CD1c-positive myeloid dendritic cell (primary cell): Measurements from ENCODE around the gene SHB.

Source experiments
- DNase-seq: peaks from one replicate; pipeline ENCODE4 v3.0.0-alpha.2; 2016; ENCODE audit errors: extremely low spot score

SHB gene

DNA sequence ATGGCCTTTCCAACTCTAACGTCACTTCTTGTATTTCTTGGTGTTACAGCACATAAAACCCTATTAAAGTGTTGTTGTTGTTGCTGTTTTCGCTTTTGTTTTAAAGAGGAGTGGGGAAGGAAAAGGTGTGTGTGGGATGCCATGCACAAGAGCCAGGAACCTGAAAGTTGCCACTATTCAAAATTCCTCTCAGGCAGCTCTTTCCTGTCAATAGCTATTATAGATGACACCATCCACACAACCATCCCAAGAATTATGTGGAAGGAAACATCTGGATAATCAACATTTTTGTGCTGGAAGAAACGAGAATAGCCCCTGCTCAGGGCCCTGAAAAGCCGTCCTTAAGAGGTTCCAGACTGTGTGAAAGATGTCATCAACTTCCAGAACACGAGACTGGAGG is 79.3 kb downstream of the SHB start:
- no peak for DNase-seq

DNA sequence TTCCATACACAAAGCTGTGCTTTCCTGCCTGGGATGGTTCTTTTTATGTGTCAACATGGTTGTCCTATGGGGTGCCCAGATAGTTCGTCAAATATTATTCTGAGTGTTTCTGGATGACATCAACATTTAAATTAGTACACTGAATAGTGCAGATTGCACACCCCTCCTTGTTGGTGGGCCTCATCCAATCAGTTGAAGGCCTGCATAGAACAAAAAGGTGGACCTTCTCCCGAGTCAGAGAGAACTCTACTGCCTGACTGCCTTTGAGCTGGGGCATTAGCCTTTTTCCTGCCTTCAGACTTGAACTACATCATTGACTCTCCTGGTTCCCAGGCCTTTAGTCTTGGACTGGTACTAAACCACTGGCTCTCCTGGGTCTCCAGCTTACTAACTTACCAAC is 80.4 kb downstream of the SHB start:
- DNase-seq = no peak

DNA sequence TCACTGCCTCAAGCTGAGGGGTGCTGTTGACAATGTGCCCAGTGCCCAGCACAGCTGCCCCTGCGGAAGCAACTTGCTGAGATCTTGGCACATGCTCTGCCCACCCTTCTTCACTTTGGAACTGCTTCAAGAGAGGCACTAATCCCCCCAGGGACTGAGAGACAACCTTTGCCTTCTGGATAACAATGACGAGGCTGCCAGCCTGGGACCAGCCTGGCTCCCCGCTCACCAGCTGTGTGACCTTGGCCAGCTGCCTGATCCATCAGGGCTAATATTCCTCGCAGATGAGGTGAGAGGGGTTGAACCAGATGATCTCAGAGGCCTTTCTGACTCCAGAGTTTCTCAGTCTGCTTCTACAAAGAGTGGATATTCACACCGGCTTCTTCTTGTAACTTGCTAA is 81.0 kb downstream of the SHB start:
- no peak for DNase-seq

DNA sequence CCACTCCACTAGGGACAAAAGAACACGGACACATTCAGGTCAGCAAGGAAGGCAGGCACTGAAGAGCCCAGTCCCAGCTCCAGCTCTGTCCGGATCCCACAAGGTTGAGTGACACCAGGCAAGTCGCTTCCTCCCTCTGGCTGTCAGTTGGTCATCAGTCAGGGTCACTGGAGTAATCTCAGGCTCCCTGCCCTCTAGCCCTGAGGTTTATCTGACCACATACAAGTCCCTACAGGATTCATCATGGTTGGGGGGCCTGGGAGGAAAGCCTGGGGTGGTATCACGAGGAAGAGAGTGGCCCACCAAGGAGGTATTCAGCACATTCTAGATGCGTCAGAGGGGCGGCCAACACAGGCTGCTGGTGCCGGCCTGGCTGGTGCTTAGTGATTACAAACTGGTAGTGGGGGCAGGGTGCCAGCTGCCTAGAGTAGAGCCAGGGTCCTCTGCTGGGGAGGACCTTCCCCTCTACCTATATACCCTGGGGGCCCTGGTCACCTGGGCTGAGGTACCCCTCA is 81.5 kb downstream of the SHB start:
- no peak for DNase-seq

DNA sequence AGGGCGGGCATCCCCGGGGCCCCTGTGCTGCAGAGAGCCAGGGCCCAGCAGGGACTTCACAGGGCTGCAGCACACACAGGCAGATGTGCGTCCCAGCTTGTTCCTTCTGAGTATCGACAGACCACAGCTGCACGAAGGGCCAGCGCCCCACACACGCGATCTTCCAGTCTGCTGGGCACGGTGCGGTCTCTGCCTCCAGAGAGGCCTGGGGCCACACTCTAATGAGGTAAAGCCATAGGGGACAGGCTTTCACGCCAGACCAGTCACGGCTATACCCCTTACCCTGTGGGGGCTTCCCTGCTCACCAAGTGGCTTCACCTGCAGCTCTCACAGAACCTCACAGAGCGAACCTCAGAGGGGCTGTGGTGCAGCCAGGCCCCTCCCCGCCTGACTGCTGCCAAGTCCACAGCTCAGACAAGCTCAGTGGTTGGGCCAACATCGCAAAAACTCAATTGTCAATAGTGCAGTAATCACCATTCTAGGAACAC is 82.2 kb downstream of the SHB start:
- no peak for DNase-seq

DNA sequence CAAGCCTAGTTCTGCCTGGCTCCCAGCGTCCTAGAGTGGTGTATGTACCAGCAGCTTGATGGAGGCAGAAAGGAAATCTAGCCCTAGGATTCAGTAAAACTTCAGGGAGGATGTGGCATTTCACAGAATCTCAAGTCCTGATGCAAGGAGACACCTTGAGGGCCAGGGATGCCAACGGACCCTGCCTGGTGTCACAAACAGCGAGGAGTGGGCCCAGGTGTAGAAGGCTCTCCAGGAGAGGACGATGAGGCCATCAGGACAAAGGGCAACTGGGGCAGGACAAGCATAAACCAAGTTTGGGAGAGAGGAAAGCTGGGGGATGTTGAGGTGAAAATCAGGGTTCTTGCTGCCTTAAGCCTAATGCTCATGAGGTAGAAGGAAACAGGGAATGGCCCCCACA is 83.0 kb downstream of the SHB start:
- no peak for DNase-seq

DNA sequence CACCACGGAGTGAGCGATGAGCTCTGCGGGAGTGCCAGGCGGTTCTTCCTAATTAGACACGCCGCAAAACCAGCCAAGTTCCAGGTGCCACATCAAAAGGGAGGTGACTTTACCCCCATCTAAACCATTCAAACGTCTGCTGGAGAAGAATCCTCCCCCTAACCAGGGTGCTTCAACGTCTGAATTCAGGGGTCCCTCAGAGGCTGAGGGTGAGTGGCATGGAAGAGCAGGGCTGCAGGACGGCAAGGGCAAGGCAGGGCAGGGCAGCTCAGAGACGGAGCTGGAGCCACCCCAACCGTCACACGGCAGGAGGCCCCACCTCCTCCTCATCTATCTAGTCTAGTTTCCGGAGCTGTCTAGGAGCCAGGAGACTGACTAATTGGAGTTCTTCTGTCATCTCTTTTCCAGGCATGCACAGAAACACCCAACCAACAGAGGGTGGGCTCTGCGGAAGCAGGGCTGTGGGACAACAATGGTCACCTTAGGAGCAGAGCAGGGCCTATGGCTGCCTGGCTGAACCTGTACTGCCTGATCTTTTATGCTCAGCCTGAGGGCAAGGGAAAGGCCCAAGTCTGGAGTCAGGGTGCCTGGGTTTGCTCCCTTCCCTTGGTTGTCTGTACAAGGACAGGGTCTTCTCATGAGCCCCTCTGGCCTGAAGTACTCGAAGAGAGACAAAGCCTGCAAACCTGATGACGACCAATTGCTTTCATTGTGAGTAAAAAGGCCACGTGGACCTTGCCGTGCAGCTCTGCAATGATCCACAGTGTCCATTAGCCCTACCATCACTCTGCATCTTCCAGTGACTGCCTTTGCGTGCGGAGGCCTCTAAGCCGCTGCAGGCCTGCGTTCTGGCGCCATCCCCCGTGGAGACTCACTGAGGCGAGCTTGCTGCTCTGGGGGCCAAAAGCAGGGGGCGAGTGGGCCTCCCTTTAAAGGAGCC is 84.1 kb downstream of the SHB start:
- no peak for DNase-seq

DNA sequence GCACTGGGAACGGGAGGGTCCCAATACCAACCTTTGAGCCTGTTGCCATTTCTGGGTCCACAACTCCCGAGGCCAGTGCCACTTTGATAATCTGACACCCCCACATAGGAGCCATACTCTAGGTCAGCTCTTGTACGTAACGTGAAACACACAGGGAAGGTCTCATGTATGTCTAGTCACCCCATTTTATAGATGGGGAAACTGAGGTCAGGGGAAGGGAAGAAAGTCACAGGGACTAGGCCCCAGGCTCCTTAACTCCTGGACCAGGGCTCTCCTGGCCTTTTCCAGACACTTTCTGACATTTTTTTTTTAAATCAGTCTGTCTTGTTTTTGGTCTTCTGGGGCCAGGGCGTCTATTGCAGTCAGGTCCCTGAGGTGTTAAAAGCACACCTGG is 84.8 kb downstream of the SHB start:
- no peak for DNase-seq

DNA sequence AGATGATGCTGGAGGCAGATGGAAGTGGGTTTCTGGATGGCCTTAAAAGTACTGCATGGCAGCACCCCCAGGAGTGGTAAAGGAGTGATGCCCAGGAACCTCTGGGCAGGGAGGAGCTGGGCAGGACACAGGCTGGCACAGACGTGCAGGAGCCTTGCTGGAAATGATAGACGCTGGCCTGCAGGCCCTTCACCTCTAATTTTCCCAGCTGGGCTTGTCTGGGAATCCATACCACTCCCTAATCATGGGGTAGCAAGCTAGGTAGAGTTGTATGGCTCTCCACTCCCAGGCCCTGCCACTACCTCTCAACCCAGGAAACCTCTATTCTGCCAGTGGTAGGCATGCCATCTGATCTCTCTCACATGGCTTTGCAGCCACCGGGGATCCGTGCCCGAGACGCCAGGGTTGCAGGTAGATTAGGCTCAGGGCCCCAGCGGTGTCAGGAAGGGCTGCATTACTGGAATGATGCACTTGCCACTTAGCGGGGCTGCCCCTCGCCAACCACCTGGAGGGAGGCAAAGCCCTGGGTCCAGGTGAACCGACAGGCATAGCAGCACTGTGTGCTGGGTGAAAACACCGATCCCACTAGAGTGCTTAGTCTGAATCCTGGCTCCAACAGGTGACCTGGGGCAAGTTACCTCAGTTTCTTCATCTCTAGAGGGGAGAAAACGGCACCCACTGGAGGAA is 85.5 kb downstream of the SHB start:
- no peak for DNase-seq

DNA sequence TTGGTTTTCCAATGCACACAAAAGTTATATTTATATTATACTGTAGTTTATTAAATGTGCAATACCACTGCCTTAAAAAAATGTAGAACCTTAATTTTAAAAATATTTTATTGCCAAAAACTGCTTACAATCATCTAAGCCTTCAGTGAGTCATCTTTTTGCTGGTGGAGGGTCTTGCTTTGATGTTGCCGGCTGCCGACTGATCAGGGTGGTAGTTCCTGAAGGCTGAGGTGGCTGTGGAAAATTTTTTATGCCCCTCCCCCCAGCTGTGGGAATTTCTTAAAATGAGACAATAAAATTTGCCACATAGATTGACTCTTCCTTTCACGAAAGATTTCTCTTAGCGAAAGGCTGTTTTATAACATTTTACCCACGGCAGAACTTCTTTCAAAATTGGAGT is 89.2 kb downstream of the SHB start:
- no peak for DNase-seq

DNA sequence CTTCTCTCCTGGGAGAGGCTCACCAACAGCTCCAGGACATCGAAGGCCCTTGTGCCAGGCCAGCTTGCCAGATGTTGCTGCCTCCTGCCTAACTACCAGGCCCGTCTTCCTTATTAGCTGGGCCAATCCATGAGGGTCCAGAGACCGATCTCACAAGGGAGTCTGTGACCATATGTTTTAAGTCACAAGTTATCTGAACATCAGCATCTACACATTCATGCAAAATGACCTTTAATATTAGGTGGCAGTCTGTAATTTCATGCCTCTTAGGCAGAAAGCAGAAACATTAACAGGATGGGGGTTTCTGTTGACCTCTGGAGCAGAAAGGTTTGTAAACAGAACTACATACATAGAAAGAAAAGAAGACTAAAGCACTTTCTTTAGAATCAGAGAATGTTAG is 90.0 kb downstream of the SHB start:
- no peak for DNase-seq

DNA sequence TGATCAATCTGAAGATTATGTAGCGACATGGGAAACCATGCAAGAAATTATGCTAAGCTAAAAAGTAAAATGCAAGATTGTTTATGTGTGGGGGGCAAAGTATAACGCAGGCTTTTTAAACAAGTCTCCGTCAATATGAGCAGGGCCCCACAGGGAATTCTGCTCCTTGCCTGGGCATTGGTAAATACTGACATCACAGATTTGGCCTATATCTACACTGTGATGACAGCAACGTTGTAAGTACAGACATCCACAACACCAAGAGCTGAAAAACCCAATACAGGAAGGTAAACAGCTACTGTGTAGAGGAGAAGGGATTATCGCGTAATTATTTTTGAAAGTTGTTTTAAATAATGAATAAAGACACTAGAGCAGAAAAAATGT is 90.6 kb downstream of the SHB start:
- no peak for DNase-seq

DNA sequence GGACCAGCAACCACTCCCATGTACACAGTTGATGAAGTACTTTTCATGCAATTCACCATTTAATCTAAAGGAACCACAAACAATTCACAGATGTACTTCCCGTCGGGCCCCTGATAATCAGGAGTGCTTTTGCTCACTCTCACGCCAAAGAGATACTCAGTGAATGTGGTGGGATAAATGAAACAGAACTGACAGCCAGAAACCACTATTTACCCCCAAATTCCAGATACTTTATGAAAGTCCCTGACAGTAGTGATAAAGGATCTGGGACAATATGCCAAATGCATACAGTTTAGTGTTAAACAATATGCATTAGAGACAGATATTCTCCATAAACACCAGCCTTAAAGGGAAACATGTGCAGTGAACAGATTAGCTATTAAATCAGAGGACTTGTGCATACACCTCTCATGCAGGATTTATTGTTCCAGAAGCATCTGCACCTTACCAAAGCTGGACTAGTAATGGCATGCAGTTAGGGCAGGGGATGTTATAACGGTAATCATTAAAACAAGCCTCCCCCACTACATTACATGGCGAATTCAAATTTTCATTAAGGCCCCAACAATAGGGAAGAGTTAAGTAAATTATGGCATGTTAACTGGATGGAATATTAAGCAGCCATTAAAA is 91.1 kb downstream of the SHB start:
- no peak for DNase-seq

DNA sequence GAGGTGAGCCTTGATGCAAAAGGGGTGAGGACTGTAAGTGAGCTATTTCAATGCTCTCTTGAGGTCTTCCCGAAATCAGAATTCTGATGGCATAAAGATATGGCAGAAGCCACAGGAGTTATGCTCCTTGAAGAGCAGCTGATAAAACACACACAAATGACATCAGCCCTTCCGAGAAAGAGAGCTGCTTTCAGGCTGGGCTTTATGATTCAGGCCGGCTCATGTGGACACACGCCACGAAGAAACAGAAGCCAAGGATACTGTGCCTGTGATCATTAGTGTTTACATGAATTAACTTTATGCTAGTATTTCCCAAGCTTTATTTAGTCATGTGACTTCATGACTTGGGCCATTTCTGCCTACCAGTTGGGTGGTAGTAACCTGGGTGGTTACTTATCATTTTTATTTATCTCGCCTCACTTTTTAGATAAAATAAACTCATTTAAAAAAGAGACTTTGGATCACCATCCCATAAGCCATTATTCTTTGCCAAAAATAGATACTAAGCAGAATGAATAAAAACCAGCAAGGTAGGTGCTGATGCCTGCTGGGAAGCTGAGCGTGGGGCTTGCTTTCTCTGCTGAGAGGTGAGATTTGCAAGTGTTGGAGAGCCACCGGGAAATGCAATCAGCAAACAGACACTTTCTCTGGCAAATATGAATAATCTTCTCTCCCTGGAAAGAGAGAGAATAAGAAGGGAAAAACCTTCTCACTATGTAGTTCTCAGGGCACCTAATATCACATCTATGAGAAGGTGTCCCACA is 92.1 kb downstream of the SHB start:
- no peak for DNase-seq

DNA sequence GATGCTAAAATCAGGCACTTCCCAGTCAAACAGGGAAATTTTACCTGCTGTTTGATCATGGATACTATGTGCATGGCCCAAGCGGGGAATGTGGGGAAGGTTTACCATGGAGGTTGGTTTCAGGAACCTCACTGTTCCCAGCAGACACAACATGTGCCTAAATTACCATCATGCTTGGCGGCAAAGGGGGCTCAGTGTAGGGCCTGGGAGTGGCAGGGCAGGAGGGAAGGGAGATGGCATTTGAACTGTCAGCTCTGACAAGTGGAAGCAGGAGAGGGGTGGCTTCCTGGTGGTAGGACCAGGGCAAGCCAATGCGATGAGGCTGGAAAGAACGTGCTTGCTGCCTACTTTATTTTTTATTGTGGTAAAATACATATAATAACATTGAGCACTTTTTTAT is 93.4 kb downstream of the SHB start:
- no peak for DNase-seq

DNA sequence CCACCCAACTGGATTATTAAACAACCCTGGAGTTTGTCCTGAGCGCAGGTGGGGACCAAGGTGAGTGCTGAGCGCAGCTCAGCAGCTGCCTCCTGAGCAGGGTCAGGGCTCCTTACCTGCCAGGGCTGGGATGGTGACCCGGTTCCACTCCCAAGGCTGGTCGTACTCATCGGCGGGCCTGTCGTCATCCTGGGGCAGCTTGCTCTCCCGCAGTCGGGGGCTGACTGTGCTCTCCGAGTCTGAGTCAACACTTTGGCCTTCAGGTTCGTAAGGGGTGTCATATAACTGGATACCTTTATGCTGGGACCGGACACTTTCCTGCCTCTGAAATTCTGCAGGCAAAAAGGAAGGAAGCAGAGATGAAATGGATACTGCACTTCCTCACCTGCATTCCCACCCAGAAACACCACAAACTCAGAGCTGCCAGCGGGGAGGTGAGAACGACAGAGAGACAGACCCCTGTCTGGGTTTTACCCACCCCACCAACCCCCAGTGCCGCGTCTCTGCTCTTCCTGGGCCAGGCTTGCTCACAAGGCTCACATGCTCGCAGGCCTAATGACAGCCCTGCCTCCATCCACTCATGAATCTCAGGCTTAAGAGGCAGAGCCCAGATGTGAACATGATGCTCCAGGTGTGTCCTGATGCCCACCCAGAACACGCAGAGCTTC is 94.4 kb downstream of the SHB start:
- no peak for DNase-seq

DNA sequence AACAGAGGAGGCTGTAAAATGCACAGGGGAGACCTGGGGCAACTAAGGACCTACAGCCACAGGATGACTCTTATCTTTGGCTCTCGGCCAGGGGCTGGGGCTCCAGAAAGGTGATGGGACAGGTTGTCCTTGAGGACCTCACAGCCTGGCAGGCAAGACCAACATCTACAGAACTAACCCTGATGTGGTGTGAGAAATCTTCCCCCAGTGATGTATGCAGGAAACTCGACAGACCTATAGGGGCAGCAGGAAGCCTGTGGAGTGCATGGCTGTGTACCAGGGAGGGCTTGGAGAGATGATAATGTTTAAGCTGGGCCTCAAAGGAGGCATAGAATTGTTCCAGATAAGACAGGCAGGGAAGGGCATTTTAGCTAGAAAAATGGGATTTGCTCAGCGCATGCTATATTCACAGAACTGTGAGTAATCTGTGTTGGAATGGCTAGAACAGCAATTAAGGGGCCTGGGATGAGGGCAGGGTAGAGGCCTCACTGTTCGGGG is 96.6 kb downstream of the SHB start:
- no peak for DNase-seq

DNA sequence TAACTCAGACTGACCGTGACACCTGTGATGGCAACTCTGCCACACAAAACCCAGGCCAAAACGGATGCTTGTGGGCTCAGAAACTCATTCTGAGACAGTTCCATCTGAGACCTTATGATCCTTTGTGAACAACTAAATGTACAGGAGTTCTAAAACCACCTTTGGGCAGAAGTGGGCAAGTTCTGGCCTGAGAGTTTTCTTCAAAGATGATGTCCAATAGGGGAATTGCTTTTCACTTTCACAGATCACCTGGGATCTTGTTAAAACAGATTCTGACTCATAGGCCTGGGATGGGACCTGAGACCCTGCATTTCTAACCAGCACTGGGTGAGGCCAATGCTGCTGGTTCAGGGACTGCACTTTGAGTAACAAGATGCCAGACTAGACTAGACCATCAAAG is 97.3 kb downstream of the SHB start:
- no peak for DNase-seq

DNA sequence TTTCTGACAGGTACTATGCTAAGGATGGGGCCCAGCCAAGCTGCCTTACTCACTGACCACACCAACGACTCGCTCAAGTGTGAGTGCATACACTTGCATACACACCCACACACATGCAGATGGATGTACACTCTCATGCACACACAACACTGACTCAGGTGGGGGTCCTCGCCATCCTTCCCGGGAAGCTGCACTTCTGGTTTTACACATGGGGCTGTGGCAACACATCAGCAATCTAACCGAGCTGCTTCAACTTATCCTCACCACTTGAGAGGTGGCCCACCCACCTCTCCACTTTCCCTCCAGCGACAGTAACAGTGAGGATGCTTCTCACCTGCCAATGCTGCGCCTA is 97.9 kb downstream of the SHB start:
- no peak for DNase-seq

DNA sequence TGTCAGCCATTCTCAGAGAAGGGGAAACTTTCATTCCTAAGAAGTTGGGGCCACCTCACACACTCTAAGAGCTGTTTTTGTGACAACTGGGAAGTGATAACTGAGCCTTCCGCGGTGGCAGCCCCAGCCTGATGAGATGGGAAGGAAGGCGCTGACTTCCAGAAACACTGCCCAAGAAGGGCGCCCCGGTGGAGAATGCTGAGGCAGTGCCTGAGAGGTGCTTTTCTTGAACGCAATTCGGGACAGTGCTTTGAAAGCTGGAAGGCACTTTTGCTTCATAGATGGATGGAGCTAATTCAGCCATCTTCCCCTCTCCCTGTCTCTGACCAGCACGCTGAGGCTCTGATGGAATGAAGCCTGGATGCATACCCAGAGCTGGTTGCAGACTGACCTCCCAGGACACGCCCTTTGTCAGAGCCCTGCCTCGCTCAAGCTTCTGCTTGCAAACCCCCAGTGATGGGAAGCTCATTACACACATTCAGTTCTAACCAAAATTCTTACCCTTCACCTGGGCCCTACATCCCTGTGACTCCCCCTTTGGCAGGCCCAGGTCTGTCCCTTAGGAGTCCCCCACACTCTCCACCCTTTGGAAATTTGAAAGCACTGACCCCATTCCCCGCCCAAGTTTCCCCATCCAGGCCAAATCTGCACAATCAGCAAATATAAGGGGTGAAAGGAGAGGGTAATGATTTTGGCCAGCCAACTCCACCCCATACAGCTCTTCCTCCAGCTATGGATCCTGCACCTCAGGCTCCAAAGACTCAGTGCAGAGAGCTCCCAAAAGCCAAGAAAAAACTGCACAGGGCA is 98.5 kb downstream of the SHB start:
- DNase-seq = no peak
